PC-3 (cell line): Measurements from ENCODE around the gene FBXO34.

Experiments used
- EZH2 ChIP-seq: fragments of 300-600 bp; sonication (generic); IDR thresholded peaks from one replicate; pipeline ENCODE4 v1.6.1; 2017; ENCODE audit warnings: antibody characterized with exemption, mild to moderate bottlenecking, low read length; ENCODE audit not compliant: unreplicated experiment
- EZH2phosphoT487 ChIP-seq: fragments of 300-600 bp; sonication (generic); IDR thresholded peaks from 2 replicates; pipeline ENCODE4 v1.6.1; 2018; ENCODE audit warnings: mild to moderate bottlenecking, antibody characterized with exemption, low read length, borderline replicate concordance
- TF ChIP-seq, protein P1 (sequence below): fragments of 300-600 bp; sonication (generic); conservative IDR thresholded peaks from 2 replicates; pipeline ENCODE4 v1.5.1; 2017; ENCODE audit warnings: antibody characterized with exemption, low read depth, mild to moderate bottlenecking, low read length

DNA sequence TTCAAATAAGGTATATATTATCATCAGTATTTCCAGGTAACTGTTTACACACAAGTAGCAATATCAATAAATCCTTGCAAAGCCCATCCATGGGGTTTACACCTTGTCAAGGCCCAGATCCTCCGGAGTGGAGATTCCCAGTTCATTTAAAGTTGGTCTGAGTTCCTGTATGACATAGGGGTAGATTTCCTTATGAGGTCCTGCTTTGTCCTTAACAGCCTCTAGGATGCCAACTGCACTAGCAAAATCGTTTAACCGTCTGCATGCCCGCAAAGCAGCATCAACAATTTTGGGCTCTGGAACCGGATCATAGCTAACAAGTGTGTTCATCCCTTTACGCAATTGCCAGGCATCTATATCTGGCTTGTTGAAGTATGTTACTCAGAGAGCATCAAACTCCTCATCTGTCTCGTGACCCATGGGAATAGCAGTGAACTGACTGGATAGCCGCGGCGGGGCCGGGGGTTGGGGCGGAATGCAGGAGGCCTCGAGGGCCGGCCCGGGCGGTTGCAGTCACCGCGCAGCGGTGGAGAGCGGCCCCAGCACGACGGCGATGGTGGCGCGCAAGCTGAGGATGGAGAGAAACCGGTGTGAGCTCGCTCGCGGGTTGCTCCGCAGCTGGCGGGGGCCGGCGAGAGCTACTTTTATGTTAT is 30.6 kb upstream of the FBXO34 start:
- TF ChIP-seq, protein P1, sequence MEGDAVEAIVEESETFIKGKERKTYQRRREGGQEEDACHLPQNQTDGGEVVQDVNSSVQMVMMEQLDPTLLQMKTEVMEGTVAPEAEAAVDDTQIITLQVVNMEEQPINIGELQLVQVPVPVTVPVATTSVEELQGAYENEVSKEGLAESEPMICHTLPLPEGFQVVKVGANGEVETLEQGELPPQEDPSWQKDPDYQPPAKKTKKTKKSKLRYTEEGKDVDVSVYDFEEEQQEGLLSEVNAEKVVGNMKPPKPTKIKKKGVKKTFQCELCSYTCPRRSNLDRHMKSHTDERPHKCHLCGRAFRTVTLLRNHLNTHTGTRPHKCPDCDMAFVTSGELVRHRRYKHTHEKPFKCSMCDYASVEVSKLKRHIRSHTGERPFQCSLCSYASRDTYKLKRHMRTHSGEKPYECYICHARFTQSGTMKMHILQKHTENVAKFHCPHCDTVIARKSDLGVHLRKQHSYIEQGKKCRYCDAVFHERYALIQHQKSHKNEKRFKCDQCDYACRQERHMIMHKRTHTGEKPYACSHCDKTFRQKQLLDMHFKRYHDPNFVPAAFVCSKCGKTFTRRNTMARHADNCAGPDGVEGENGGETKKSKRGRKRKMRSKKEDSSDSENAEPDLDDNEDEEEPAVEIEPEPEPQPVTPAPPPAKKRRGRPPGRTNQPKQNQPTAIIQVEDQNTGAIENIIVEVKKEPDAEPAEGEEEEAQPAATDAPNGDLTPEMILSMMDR: no peak
- TF ChIP-seq EZH2 (no peak), EZH2phosphoT487 (no peak)
